DOHH2 (cell line): Measurements from ENCODE around the gene CTIF.
A peak's percentile ranks its signal among the peaks of the same experiment; 100 is the strongest.

ENCODE experiments used
- H3F3A ChIP-seq: fragments of 200-600 bp; sonication (generic), shearing (Covaris generic); 2 replicates; pipeline ENCODE4 v1.6.0; 2016; ENCODE audit warnings: antibody characterized with exemption, mild to moderate bottlenecking; ENCODE audit not compliant: control insufficient read depth, insufficient read depth
- H3K27ac ChIP-seq: fragments of 200-600 bp; sonication (generic); 2 replicates; pipeline ENCODE4 v1.5.1; 2014; ENCODE audit warnings: low read depth, mild to moderate bottlenecking, low read length, moderate library complexity
- H3K27me3 ChIP-seq: fragments of 200-600 bp; sonication (generic); 2 replicates; pipeline ENCODE4 v1.6.1; 2014; ENCODE audit warnings: mild to moderate bottlenecking, low read length, mixed read lengths; ENCODE audit not compliant: control insufficient read depth
- H3K36me3 ChIP-seq: fragments of 200-600 bp; sonication (generic); 2 replicates; pipeline ENCODE4 v1.6.1; 2014; ENCODE audit warnings: mild to moderate bottlenecking, low read length, moderate library complexity, mixed read lengths; ENCODE audit not compliant: control insufficient read depth
- H3K4me1 ChIP-seq: fragments of 200-600 bp; sonication (generic); 2 replicates; pipeline ENCODE4 v1.6.1; 2014; ENCODE audit warnings: mild to moderate bottlenecking, low read length, mixed read lengths; ENCODE audit not compliant: control insufficient read depth
- H3K4me2 ChIP-seq: fragments of 200-600 bp; sonication (generic); 2 replicates; pipeline ENCODE4 v1.6.0; 2014; ENCODE audit warnings: mild to moderate bottlenecking, low read length, moderate library complexity
- H3K4me3 ChIP-seq: fragments of 200-600 bp; sonication (generic); 2 replicates; pipeline ENCODE4 v1.5.1; 2014; ENCODE audit warnings: mild to moderate bottlenecking, low read length, mixed read lengths
- H3K79me2 ChIP-seq: fragments of 200-600 bp; sonication (generic); 2 replicates; pipeline ENCODE4 v1.6.1; 2014; ENCODE audit warnings: mild to moderate bottlenecking, low read length, mixed read lengths; ENCODE audit not compliant: control insufficient read depth
- H3K9me2 ChIP-seq: fragments of 200-600 bp; sonication (generic); replicated peaks from 2 replicates; pipeline ENCODE4 v1.6.1; 2014; ENCODE audit warnings: mild to moderate bottlenecking, low read length, mixed read lengths; ENCODE audit not compliant: control insufficient read depth
- H3K9me3 ChIP-seq: fragments of 200-600 bp; sonication (generic); 2 replicates; pipeline ENCODE4 v1.6.1; 2014; ENCODE audit warnings: antibody characterized with exemption, low read length, mixed read lengths; ENCODE audit not compliant: control insufficient read depth, insufficient read depth
- H4K20me1 ChIP-seq: fragments of 200-600 bp; sonication (generic); 2 replicates; pipeline ENCODE4 v1.6.0; 2014; ENCODE audit warnings: low read depth, mild to moderate bottlenecking, antibody characterized with exemption, low read length, moderate library complexity; ENCODE audit not compliant: control insufficient read depth, insufficient read depth
- CTCF ChIP-seq: fragments of 200-600 bp; sonication (generic); IDR thresholded peaks from one replicate; pipeline ENCODE4 v1.5.1; 2014; ENCODE audit warnings: antibody characterized with exemption, mild to moderate bottlenecking, low read depth, low read length; ENCODE audit not compliant: poor library complexity, severe bottlenecking
- EZH2phosphoT487 ChIP-seq: fragments of 200-600 bp; sonication (generic); IDR thresholded peaks from 2 replicates; pipeline ENCODE4 v1.6.1; 2017; ENCODE audit warnings: borderline replicate concordance, mild to moderate bottlenecking, antibody characterized with exemption, low read length, moderate library complexity, mixed read lengths

Gene CTIF

GRCh38 chr18:48535956-48536355, 2.9 kb upstream of the CTIF start:
- Histone ChIP-seq H3F3A (no peaks in the 10 kb centered on the region), H3K27ac (no peak overlapping the region), H3K27me3 (peaks cover 17% of the 10 kb centered on the region), H3K79me2 (no peaks in the 10 kb centered on the region), H3K4me1 (peaks cover 19% of the 10 kb centered on the region), H3K36me3 (no peaks in the 10 kb centered on the region), H3K9me2 (no peaks in the 10 kb centered on the region), H3K4me2 (no peak overlapping the region), H3K4me3 (no peak overlapping the region), H4K20me1 (no peaks in the 10 kb centered on the region), H3K9me3 (no peaks in the 10 kb centered on the region)
- no peak for TF ChIP-seq CTCF
- no peak for TF ChIP-seq EZH2phosphoT487

- H3K9me3 ChIP-seq: no peaks in the 10 kb centered on the region
- peaks cover 20% of the 10 kb centered on the region for H3K4me1 ChIP-seq
- H3F3A ChIP-seq: no peaks in the 10 kb centered on the region
- peaks cover 23% of the 10 kb centered on the region for H3K27me3 ChIP-seq
- no peaks in the 10 kb centered on the region for H3K36me3 ChIP-seq
- TF ChIP-seq CTCF (no peak), EZH2phosphoT487 (no peak)
- no peaks in the 10 kb centered on the region for H3K9me2 ChIP-seq
- no peak overlapping the region for H3K4me2 ChIP-seq
- no peak overlapping the region for H3K4me3 ChIP-seq
- no peaks in the 10 kb centered on the region for H3K79me2 ChIP-seq
- H3K27ac ChIP-seq: no peak overlapping the region
- no peaks in the 10 kb centered on the region for H4K20me1 ChIP-seq
These were observed 2.3 kb upstream of the CTIF start for GRCh38 chr18:48536516-48536915.

GRCh38 chr18:48539406-48540250, 797 bp downstream of the CTIF start:
- H3F3A ChIP-seq: no peaks in the 10 kb centered on the region
- peak overlapping the region; percentile 96 for H3K4me2 ChIP-seq
- no peaks in the 10 kb centered on the region for H4K20me1 ChIP-seq
- no peaks in the 10 kb centered on the region for H3K36me3 ChIP-seq
- H3K4me1 ChIP-seq: peaks cover 20% of the 10 kb centered on the region
- H3K9me3 ChIP-seq: no peaks in the 10 kb centered on the region
- no peaks in the 10 kb centered on the region for H3K79me2 ChIP-seq
- H3K9me2 ChIP-seq: no peaks in the 10 kb centered on the region
- peak; percentile 90 for TF ChIP-seq EZH2phosphoT487
- no peak for TF ChIP-seq CTCF
- peak overlapping the region; percentile 82 for H3K4me3 ChIP-seq
- peaks cover 36% of the 10 kb centered on the region for H3K27me3 ChIP-seq
- no peak overlapping the region for H3K27ac ChIP-seq
